ENCODE results near the gene BTBD1.

DNA sequence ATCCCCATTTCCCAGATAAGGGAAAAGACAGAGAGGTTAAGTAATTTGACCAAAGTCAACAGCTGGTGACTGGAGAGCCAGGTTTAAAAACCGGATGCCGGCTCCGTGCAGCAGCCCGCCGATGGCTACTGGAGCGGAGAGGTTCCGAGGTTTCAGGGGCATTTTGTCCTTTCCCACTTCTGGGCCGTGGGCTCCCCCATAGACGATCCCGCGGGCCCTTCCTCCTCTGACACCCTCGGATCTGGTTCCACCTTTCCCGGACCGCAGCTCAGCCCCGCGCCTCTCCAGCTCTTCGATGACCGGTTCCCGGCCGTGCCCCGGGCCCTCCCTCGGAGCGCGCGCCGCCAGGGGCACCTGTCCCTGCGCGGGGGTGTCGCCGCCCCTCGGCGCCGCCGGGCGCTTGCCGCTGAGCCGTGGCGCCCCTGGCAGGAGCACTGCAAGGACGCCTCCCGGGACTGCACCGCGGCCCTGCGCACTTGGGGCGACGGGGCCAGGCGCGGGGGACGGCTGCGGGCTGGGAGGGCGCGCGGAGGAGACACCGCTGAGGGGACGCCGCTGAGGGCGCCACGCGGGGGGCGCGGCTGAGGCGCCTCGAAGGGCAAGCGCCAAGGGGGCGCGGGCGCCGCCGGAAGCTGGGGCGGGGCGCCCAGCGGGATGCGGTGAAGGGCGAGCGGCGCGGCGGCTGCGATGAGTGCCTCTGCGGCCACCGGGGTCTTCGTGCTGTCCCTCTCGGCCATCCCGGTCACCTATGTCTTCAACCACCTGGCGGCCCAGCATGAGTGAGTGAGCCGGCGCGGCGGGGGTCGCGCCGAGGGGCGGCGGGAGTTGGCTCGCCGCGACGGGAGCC is 40.2 kb upstream of the BTBD1 start, which contains the start of gene TM6SF1:
- TF ChIP-seq, protein P1, sequence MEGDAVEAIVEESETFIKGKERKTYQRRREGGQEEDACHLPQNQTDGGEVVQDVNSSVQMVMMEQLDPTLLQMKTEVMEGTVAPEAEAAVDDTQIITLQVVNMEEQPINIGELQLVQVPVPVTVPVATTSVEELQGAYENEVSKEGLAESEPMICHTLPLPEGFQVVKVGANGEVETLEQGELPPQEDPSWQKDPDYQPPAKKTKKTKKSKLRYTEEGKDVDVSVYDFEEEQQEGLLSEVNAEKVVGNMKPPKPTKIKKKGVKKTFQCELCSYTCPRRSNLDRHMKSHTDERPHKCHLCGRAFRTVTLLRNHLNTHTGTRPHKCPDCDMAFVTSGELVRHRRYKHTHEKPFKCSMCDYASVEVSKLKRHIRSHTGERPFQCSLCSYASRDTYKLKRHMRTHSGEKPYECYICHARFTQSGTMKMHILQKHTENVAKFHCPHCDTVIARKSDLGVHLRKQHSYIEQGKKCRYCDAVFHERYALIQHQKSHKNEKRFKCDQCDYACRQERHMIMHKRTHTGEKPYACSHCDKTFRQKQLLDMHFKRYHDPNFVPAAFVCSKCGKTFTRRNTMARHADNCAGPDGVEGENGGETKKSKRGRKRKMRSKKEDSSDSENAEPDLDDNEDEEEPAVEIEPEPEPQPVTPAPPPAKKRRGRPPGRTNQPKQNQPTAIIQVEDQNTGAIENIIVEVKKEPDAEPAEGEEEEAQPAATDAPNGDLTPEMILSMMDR (IDR thresholded peaks at IDR 0.05; ENCODE audit: poor library complexity): no peak
- TF ChIP-seq EZH2 (IDR thresholded peaks at IDR 0.05; ENCODE audit: borderline replicate concordance): peak; percentile 67
- no peak for TF ChIP-seq EZH2phosphoT487 (IDR thresholded peaks at IDR 0.05; ENCODE audit: low read depth, severe bottlenecking, unreplicated experiment)

Data from hepatocyte (in vitro differentiated cells).